Stimulated activated naive CD8-positive, alpha-beta T cell treated with anti-CD3 and anti-CD28 coated beads, Interleukin-15, Interleukin-2, amounts not matched to agents 100 ng/mL and 50 ng/mL, for 24 hours (primary cell): ENCODE measurements around the gene PDZD2.

Experiments
- H3K27ac Mint-ChIP-seq: one replicate; pipeline ENCODE4 v1.8.0; 2021; ENCODE audit warnings: mild to moderate bottlenecking, mixed read lengths
- H3K27me3 Mint-ChIP-seq: one replicate; pipeline ENCODE4 v1.8.0; 2021; ENCODE audit warnings: mixed read lengths
- H3K36me3 Mint-ChIP-seq: one replicate; pipeline ENCODE4 v1.8.0; 2021; ENCODE audit warnings: low read depth, mixed read lengths
- H3K4me1 Mint-ChIP-seq: one replicate; pipeline ENCODE4 v1.8.0; 2021; ENCODE audit warnings: low read depth, mixed read lengths
- H3K4me3 Mint-ChIP-seq: one replicate; pipeline ENCODE4 v1.8.0; 2021; ENCODE audit warnings: mild to moderate bottlenecking, mixed read lengths
- H3K9me3 Mint-ChIP-seq: one replicate; pipeline ENCODE4 v1.8.0; 2021; ENCODE audit warnings: mixed read lengths

Gene PDZD2

DNA sequence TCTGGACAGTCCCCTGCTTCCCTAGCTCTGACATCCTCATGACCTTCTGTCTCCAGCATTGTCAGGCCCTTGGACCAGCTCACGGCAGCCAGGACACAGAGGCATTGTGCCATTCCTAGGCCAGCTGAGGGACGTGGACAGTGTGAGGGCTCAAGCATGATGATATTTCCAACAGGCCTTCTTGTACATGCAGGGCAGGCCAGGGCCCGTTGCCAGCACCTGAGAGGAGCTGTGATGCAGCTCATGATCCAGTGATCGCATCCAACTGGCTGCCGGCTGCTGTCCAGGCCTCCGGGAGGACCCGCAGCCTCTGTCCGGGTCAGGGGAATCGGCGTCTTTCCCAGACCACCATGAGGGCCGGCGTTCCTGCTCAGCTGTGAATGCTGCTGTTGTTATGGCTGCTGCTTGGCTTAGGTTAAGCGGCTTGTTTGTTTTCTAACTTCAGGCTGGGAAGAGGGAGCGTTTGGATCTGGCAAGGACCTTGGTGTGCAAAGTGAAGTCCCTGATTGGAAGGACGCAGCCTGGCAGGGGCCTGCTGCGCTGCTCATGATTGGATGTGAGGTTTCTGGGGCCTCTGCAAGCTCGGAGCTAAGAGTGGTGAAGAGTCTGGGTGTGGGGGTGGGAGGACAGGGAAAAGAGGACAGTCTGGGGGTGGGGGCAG lies 53.8 kb downstream of the PDZD2 start:
- Mint-ChIP-seq H3K9me3 (no peaks in the 10 kb centered on the region), H3K4me1 (no peaks in the 10 kb centered on the region), H3K4me3 (no peak overlapping the region), H3K27me3 (no peaks in the 10 kb centered on the region), H3K36me3 (no peaks in the 10 kb centered on the region), H3K27ac (no peak overlapping the region)

DNA sequence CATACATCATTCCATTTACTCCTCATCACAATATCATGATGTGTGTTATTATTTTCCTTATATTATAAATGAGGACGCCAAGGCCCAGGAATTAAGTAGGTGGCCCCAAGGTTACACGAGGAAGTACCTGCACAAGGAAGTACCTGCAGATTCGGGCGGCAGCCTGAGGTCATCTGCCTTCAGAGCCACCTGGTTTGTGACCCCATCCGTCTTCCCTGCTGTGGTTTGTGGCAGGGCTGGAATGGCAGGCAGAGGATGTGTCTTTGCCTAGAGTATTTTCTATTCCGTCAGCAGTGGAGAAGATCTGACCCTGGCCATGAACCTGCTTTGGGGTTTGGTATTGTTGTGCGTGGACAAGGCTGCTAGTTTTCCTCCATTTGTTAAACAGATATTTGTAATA lies 59.7 kb downstream of the PDZD2 start:
- Mint-ChIP-seq H3K9me3 (no peaks in the 10 kb centered on the region), H3K27me3 (peaks cover 3% of the 10 kb centered on the region), H3K4me1 (no peaks in the 10 kb centered on the region), H3K4me3 (no peak overlapping the region), H3K36me3 (no peaks in the 10 kb centered on the region), H3K27ac (no peak overlapping the region)

DNA sequence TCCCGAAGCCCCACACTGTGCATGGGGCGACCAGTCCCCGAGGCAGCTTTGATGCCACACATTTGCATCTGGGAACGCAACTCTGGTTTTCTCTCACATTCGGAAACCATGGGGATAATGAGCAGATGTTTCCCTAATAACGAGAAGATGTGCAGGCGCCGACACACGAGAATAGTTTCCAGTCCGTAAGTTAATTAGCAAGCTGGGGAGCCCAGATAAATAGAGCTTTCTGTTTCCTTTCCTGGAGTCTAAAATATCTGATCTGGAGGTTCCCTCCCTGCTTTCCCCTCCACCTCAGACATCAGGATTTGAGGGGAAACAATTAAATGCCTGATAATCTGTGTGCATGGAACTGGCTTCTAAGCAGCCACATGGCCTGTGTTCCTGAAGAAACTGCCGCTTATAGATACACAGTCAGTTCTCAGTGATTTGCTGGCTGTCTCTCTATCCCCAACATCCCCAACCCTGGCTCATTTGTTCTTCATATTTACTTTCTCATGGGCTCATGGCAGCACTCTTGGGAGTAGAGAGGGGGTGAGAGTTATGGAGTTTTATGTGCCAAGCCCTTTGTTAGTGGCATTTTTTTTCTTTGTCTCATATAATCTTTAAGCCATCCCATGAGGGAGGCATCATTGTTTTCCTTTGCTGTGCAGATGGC lies 62.8 kb downstream of the PDZD2 start:
- no peak overlapping the region for H3K27ac Mint-ChIP-seq
- no peaks in the 10 kb centered on the region for H3K9me3 Mint-ChIP-seq
- H3K27me3 Mint-ChIP-seq, result peaks cover 3% of the 10 kb centered on the region
- no peaks in the 10 kb centered on the region for H3K36me3 Mint-ChIP-seq
- no peak overlapping the region for H3K4me3 Mint-ChIP-seq
- H3K4me1 Mint-ChIP-seq, result no peaks in the 10 kb centered on the region

- H3K9me3 Mint-ChIP-seq, result no peaks in the 10 kb centered on the region
- no peak overlapping the region for H3K4me3 Mint-ChIP-seq
- H3K4me1 Mint-ChIP-seq, result no peaks in the 10 kb centered on the region
- H3K27me3 Mint-ChIP-seq, result peaks cover 3% of the 10 kb centered on the region
- H3K36me3 Mint-ChIP-seq, result no peaks in the 10 kb centered on the region
- H3K27ac Mint-ChIP-seq, result no peak overlapping the region
Measured at GRCh38 chr5:31702712-31703111, 63.8 kb downstream of the PDZD2 start.

DNA sequence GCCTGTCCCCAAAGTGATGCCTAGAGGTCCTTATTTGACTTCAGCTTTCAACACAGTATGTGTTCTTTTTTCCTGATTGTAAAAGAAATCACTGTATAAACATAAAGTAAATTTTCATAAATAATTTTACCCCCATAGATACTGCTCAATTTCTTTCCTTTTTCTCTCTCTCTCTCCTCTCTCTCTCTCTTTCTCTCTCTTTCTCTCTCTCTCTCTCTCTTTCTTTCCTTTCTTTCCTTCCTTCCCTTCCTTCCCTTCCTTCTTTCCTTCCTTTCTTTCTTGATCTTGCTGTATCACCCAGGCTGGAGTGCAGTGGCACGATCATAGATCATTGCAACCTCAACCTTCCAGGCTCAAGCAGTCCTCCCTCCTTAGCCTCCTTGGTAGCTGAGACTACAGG lies 64.8 kb downstream of the PDZD2 start:
- Mint-ChIP-seq H3K9me3 (no peaks in the 10 kb centered on the region), H3K4me1 (no peaks in the 10 kb centered on the region), H3K27me3 (peaks cover 3% of the 10 kb centered on the region), H3K4me3 (no peak overlapping the region), H3K27ac (no peak overlapping the region), H3K36me3 (no peaks in the 10 kb centered on the region)

- Mint-ChIP-seq H3K27me3 (peaks cover 3% of the 10 kb centered on the region), H3K4me3 (no peak overlapping the region), H3K9me3 (no peaks in the 10 kb centered on the region), H3K4me1 (no peaks in the 10 kb centered on the region), H3K27ac (no peak overlapping the region), H3K36me3 (no peaks in the 10 kb centered on the region)
Measured at GRCh38 chr5:31706186-31706585, 67.3 kb downstream of the PDZD2 start.

GRCh38 chr5:31707329-31707728 lies 68.4 kb downstream of the PDZD2 start:
- Mint-ChIP-seq H3K27ac (no peak overlapping the region), H3K27me3 (peaks cover 3% of the 10 kb centered on the region), H3K9me3 (no peaks in the 10 kb centered on the region), H3K4me3 (no peak overlapping the region), H3K36me3 (no peaks in the 10 kb centered on the region), H3K4me1 (no peaks in the 10 kb centered on the region)

DNA sequence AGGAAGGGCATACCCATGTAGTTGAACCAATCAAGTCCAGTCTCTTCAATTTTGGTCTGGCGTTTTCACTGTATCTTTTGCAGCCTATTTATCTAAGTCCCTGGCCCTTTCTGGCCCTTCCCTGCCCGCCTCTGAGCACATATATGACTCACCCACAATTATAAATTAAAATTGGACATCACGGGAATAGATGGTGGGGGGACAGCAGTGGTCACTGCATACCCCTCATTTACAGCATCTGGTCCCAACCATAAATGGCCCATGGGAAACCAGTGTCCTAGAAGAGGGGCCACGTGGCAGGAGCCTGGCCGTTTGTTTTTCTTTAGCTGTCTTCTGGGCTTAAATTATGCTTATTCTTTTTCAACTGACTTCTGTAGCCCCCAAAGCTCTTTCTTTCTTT lies 69.2 kb downstream of the PDZD2 start:
- Mint-ChIP-seq H3K27ac (no peak overlapping the region), H3K4me1 (no peaks in the 10 kb centered on the region), H3K36me3 (no peaks in the 10 kb centered on the region), H3K4me3 (no peak overlapping the region), H3K27me3 (peaks cover 2% of the 10 kb centered on the region), H3K9me3 (no peaks in the 10 kb centered on the region)

GRCh38 chr5:31711363-31711762 lies 72.4 kb downstream of the PDZD2 start:
- Mint-ChIP-seq H3K36me3 (no peaks in the 10 kb centered on the region), H3K27ac (no peak overlapping the region), H3K4me1 (no peaks in the 10 kb centered on the region), H3K9me3 (no peaks in the 10 kb centered on the region), H3K4me3 (no peak overlapping the region), H3K27me3 (no peaks in the 10 kb centered on the region)

DNA sequence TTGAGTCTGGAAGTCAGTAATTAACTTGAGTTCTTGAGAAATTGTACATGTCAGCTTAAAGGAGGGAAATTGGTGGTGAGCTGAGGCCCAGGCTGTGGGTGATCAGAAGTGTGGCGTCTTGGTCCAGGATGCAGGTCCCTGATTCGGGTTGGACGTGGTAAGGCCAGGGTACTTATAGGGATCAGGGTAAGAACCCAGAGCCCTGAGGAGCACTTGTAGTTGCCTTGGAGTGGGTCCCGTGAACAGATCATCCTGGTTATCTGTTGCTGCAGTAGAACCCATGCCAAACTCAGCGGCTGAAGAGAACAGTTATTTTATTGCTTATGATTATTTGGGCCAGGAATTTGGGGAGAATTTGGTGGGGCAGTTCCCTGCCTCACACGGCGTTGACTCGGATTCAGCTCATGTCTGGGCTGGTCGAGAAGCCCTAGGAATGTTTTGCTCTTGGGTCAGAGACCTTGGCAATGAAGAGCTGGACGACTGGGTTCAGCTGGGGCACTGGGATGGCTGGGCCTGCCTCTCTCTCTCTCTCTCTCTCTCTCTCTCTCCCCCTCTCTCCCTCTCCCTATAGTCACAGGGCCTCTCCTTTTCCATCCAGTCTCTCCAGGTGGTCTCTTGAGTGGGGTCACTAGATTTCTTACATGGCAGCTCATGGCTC lies 73.1 kb downstream of the PDZD2 start:
- Mint-ChIP-seq H3K27me3 (no peaks in the 10 kb centered on the region), H3K27ac (no peak overlapping the region), H3K4me1 (no peaks in the 10 kb centered on the region), H3K36me3 (no peaks in the 10 kb centered on the region), H3K9me3 (no peaks in the 10 kb centered on the region), H3K4me3 (no peak overlapping the region)

- H3K4me1 Mint-ChIP-seq, result no peaks in the 10 kb centered on the region
- no peak overlapping the region for H3K4me3 Mint-ChIP-seq
- no peaks in the 10 kb centered on the region for H3K36me3 Mint-ChIP-seq
- no peaks in the 10 kb centered on the region for H3K9me3 Mint-ChIP-seq
- no peak overlapping the region for H3K27ac Mint-ChIP-seq
- no peaks in the 10 kb centered on the region for H3K27me3 Mint-ChIP-seq
Measured at GRCh38 chr5:31717561-31717960, 78.6 kb downstream of the PDZD2 start.

DNA sequence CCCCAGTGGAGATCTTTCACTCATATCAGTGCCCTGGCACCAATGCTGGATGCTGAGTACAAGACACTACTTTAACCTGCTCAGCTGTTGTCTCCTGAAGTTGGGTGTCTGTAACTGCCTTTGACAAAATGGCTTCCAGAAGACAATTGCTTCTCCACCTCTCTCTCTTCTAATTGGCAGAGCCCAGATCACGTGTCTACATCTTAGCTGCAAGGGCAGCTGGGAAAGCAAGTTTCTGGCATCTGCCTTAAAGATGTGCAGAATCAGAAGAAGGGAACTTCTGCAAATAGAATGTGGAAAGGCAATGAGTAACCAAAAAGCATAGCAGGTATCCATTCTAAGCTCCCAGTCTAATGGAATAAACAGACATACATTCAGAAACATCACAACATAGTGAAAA lies 81.1 kb downstream of the PDZD2 start:
- Mint-ChIP-seq H3K4me1 (no peaks in the 10 kb centered on the region), H3K9me3 (no peaks in the 10 kb centered on the region), H3K36me3 (no peaks in the 10 kb centered on the region), H3K27ac (no peak overlapping the region), H3K4me3 (no peak overlapping the region), H3K27me3 (peaks cover 3% of the 10 kb centered on the region)

DNA sequence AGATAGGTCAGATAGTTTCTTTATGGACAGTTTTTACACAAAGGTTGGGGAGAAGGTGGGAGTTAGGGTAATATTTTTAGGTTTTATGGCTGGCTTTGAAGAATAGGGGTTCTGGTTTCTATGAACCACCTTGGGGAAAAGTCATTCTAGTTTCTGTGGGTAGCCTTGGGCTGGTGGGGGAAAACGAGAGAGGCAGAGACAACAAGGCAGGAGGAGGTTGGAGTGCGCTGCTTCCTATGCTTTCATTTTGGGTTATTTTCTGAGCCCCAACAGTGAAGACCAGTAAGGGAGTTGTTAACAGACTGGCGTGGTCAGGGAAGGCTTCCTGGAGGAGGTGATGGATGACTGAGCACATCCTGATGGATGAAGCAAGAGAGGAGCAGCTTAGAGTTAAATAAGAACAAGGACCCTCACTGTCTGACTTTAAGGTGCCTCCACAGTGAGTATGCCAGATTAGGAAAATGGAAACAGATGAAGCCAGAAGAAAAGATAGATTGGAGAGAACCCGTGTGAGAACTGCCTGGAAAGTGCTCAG lies 81.9 kb downstream of the PDZD2 start:
- no peaks in the 10 kb centered on the region for H3K4me1 Mint-ChIP-seq
- no peaks in the 10 kb centered on the region for H3K9me3 Mint-ChIP-seq
- peaks cover 3% of the 10 kb centered on the region for H3K27me3 Mint-ChIP-seq
- no peak overlapping the region for H3K4me3 Mint-ChIP-seq
- H3K27ac Mint-ChIP-seq, result no peak overlapping the region
- no peaks in the 10 kb centered on the region for H3K36me3 Mint-ChIP-seq

GRCh38 chr5:31722111-31722510 lies 83.2 kb downstream of the PDZD2 start:
- H3K9me3 Mint-ChIP-seq, result no peaks in the 10 kb centered on the region
- H3K27me3 Mint-ChIP-seq, result peaks cover 3% of the 10 kb centered on the region
- no peaks in the 10 kb centered on the region for H3K36me3 Mint-ChIP-seq
- H3K27ac Mint-ChIP-seq, result no peak overlapping the region
- H3K4me1 Mint-ChIP-seq, result no peaks in the 10 kb centered on the region
- no peak overlapping the region for H3K4me3 Mint-ChIP-seq

GRCh38 chr5:31725996-31726395 lies 87.1 kb downstream of the PDZD2 start:
- no peaks in the 10 kb centered on the region for H3K9me3 Mint-ChIP-seq
- no peak overlapping the region for H3K27ac Mint-ChIP-seq
- H3K4me1 Mint-ChIP-seq, result no peaks in the 10 kb centered on the region
- no peak overlapping the region for H3K4me3 Mint-ChIP-seq
- H3K27me3 Mint-ChIP-seq, result peaks cover 3% of the 10 kb centered on the region
- no peaks in the 10 kb centered on the region for H3K36me3 Mint-ChIP-seq
